ENCODE data around the gene ELMOD3. TPM values are rescaled to one million over a fixed set of nuclear protein-coding genes. Genes with fewer than 3 reads are reported as not detected.
"Not testable (repeated sequence)": the region's sequence is repeated elsewhere in the genome, so short reads cannot be mapped to it uniquely, and the experiment has no call there.

Gene ELMOD3
- total RNA-seq, 1 donor from 2014 or later, result 19.0 TPM

GRCh38 chr2:85376291-85377065, 21.9 kb downstream of the ELMOD3 start:
- no peak for DNase-seq

GRCh38 chr2:85377083-85377482, 22.5 kb downstream of the ELMOD3 start:
- no peak for DNase-seq

- DNase-seq, result no peak
Measured at GRCh38 chr2:85378257-85378656, 23.7 kb downstream of the ELMOD3 start.

GRCh38 chr2:85380048-85380447, 25.5 kb downstream of the ELMOD3 start:
- DNase-seq, result no peak

GRCh38 chr2:85383151-85383550, 28.6 kb downstream of the ELMOD3 start:
- DNase-seq, result not testable (repeated sequence)

GRCh38 chr2:85383850-85384249, 29.3 kb downstream of the ELMOD3 start:
- no peak for DNase-seq

GRCh38 chr2:85385746-85386145, 31.2 kb downstream of the ELMOD3 start:
- DNase-seq, result no peak

- DNase-seq, result no peak
Measured at GRCh38 chr2:85387754-85388153, 33.2 kb downstream of the ELMOD3 start.

GRCh38 chr2:85388878-85389538, 34.4 kb downstream of the ELMOD3 start:
- DNase-seq, result no peak

- DNase-seq, result no peak
Measured at GRCh38 chr2:85390941-85391669, 36.5 kb downstream of the ELMOD3 start.

- no peak for DNase-seq
Measured at GRCh38 chr2:85393836-85394235, 39.3 kb downstream of the ELMOD3 start.

- no peak for DNase-seq
Measured at GRCh38 chr2:85394261-85394681, 39.7 kb downstream of the ELMOD3 start.

- no peak for DNase-seq
Measured at GRCh38 chr2:85394976-85395375, 40.4 kb downstream of the ELMOD3 start.

GRCh38 chr2:85395912-85396475, 41.4 kb downstream of the ELMOD3 start:
- DNase-seq, result no peak

- DNase-seq, result no peak
Measured at GRCh38 chr2:85396531-85397470, 42.2 kb downstream of the ELMOD3 start.

GRCh38 chr2:85397925-85398331, 43.4 kb downstream of the ELMOD3 start:
- DNase-seq, result no peak

- DNase-seq, result no peak
Measured at GRCh38 chr2:85398426-85399182, 44.0 kb downstream of the ELMOD3 start.

- DNase-seq, result no peak
Measured at GRCh38 chr2:85399183-85399455, 44.5 kb downstream of the ELMOD3 start.

- no peak for DNase-seq
Measured at GRCh38 chr2:85400023-85400422, 45.5 kb downstream of the ELMOD3 start.

GRCh38 chr2:85400541-85401463, 46.2 kb downstream of the ELMOD3 start:
- no peak for DNase-seq

All from skin of body (tissue), 2 donors.